Kidney capillary endothelial cell (primary cell): ENCODE data around the gene ZNF578.
"Not testable (repeated sequence)": the region's sequence is repeated elsewhere in the genome, so short reads cannot be mapped to it uniquely, and the experiment has no call there.

ENCODE experiments used
- DNase-seq: peaks from one replicate; pipeline ENCODE4 v3.0.0-alpha.2; 2018; ENCODE audit warnings: low spot score

The ZNF578 gene

GRCh38 chr19:52453324-52454094 is at the start of gene ZNF578:
ZNF578 (plus strand) TSS chr19:52453553; CDS start chr19:52501846, 48,293 bp downstream.
- DNase-seq, result peak; percentile 66

GRCh38 chr19:52410276-52410675 is 43.1 kb upstream of the ZNF578 start:
- DNase-seq, result no peak

DNA sequence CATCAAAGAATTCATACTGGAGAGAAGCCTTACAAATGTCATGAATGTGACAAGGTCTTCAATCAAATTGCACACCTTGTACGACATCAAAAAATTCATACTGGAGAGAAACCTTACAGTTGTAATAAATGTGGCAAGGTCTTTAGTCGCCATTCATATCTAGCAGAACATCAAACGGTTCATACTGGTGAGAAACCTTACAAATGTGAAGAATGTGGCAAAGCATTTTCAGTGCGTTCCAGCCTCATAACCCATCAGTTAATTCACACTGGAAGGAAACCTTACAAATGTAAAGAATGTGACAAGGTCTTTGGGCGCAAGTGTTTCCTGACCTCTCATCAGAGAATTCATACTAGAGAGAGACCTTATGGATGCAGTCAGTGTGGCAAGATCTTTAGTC is 37.6 kb upstream of the ZNF578 start:
- DNase-seq, result no peak

- DNase-seq, result no peak
Measured at GRCh38 chr19:52428937-52429336, 24.4 kb upstream of the ZNF578 start, which contains the start of gene ZNF534. ZNF534 (plus strand) TSS chr19:52429148; CDS start chr19:52431475, 2,327 bp downstream.

GRCh38 chr19:52442179-52442578 is 11.2 kb upstream of the ZNF578 start:
- no peak for DNase-seq

GRCh38 chr19:52444506-52444905 is 8.8 kb upstream of the ZNF578 start:
- DNase-seq, result no peak

DNA sequence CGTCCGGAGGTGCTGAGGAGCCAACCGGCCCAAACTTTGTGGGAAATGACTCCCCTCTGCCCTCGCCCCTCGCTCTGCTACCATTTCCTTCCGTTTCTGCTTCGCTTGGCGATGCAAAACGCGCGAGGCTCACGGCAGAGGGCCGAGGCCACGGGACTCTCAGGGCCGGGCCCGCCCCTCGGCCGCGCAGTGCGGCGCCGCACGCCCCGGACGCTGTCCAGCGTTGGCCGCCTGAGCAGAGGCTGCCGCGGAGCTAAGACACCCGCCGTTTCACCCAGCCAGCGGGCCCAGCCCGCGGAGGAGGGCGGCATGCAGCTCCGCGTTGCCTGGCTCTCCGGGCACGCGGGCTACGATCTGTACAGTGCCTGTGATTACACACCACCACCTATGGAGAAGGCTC is 2.1 kb upstream of the ZNF578 start:
- no peak for DNase-seq

DNA sequence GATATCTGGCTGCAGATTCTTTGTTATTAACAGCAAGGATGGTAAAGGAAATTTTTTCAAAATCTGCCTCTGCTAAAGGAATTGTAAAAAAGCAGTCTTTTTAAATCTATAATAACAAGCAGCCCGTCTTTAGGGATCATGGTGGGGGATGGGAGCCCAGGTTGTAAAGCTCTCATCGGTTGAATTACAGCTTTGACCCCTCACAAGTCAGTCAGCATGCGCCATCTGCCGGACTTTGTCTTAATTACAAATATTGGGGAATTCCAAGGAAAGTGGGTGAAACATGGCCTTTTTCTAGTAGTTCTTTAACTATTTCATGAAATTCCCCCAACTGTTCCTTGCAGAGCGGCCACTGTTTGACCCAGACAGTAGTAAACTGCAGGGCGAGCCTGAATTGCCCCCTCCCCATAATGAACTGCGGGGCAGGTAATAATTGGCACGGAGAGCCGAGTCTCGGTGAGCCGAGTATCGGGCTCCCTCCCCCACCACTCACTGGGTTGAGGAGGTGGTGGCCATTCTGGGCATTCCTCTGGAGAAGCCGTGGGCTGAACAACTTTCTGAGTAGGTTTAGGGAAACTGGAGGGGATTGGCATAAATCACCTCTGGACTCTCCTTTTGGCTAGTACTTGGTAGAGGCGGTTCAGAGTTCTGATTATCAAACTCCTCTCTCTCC is 11.6 kb downstream of the ZNF578 start:
- no peak for DNase-seq

- no peak for DNase-seq
Measured at GRCh38 chr19:52473655-52474350, 20.4 kb downstream of the ZNF578 start.

DNA sequence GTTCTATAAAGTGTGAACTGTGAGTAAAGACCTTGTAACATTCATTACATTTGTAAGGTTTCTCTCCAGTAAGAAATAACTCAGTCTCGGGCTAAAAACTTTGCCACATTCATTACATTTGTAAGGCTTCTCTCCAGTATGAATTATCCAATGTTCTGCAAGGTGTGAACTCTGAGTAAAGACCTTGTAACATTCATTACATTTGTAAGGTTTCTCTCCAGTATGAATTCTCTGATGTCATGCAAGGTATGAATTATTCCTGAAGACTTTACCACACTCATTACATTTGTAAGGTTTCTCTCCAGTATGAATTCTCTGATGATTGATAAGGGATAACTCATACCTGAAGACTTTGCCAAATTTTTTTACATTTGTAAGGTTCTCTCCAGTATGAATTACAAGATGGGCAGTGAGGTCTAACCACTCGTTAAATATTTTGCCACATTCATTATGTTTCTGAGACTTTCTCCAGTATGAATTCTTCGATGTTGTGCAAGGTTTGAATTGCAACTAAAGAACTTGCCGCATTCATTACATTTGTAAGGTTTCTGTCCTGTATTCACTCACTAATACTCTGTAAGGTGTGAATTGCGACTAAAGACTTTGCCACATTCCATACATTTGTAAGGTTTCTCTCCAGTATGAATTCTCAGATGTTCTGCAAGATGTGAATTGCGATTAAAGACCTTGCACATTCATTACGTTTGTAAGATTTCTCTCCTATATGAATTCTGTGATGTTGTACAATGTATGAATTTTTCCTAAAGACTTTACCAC is 21.2 kb downstream of the ZNF578 start:
- no peak for DNase-seq

- not testable (repeated sequence) for DNase-seq
Measured at GRCh38 chr19:52484111-52484743, 30.9 kb downstream of the ZNF578 start.

DNA sequence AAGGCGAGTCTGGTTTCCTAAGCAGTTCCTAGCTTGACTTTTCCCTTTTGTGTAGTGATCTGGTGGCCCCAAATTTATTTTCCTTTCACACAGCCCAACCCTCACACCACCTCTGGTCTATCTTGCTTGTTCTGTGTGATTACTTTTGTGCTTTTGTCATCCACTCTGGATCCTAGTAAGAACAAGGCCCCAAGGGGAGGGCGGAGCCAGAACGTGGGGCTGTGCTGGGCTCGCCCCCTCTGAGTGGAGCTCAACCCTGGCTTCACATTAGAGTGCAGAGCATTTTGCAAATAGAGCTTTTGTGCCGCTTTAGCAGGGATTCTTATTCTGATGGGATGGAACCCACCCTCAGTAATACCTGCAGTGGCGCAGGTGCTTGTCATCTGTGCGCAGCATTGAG is 31.7 kb downstream of the ZNF578 start:
- DNase-seq, result not testable (repeated sequence)

DNA sequence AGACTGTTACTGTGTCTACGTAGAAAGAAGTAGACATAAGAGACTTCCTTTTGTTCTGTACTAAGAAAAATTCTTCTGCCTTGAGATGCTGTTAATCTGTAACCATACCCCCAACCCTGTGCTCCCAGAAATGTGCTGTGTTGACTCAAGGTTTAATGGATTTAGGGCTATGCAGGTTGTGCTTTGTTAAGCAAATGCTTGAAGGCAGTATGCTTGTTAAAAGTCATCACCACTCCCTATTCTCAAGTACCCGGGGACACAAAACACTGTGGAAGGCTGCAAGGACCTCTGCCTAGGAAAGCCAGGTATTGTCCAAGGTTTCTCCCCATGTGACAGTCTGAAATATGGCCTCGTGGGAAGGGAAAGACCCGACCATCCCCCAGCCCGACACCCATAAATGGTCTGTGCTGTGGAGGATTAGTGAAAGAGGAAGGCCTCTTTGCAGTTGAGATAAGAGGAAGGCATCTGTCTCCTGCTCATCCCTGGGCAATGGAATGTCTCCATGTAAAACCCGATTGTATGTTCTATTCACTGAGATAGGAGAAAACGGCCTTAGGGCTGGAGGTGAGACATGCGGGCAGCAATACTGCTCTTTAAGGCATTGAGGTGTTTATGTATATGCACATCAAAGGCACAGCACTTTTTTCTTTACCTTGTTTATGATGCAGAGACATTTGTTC is 32.3 kb downstream of the ZNF578 start:
- DNase-seq, result not testable (repeated sequence)

DNA sequence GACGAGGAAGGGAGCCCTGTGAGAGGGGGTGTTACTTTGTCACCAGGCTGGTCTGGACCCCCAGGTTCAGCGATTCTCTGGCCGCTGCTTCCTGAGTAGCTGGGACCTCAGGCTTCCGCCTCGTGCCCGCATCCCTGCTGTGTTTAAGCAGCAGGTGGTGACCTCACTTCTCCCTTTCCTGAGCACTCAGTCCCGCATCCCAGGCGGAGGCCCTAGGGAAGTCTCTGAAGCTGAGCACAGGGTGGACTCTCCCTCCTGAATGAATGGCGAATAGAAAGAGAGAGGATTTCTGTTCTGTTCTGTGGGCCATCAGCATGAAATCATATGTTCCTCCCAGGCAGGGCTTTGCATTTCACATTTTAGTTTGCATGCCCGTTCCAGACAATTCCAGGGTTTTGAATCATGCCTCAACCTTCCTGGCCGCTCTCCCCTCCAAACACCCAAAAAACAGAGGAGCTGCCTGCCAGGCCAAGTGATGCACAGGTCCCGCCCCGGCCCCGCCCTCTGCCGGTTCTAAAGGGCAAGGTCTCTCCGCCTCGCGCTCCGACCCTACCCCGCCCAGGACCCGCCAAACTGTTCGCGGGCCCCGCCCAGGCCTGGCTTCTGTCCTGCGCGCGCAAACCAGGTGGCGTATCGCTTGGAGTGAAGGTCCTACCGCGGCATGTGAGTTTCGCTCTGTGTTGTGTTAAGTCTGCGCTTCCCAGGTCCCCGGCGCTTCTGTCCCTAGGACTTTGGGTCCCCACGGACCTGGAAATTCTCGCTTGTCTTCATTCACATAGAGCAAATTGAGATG is 39.0 kb downstream of the ZNF578 start:
- DNase-seq, result no peak

- DNase-seq, result no peak
Measured at GRCh38 chr19:52492994-52493470, 39.7 kb downstream of the ZNF578 start.

- DNase-seq, result peak; percentile 5
Measured at GRCh38 chr19:52494518-52494917, 41.2 kb downstream of the ZNF578 start.

GRCh38 chr19:52498571-52498970 is 45.2 kb downstream of the ZNF578 start:
- DNase-seq, result no peak

GRCh38 chr19:52500474-52500873 is 47.1 kb downstream of the ZNF578 start:
- not testable (repeated sequence) for DNase-seq

- DNase-seq, result not testable (repeated sequence)
Measured at GRCh38 chr19:52500991-52501390, 47.6 kb downstream of the ZNF578 start.

DNA sequence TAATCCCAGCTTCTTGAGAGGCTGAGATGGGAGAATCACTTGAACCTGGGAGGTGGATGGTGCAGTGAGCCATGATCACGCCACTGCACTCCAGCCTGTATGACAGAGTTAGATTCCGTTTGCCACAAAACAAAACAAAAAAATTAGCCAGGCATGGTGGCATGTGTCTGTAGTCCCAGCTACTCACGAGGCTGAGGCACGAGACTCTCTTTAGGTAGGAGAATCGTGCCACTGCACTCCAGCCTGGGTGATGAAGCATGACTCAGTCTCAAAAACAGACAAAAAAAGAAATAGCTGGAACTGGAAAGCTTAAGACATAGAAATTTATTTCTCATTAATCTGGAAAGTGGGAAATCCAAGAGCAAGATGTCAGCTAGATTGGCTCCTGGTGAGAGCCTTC is 53.9 kb downstream of the ZNF578 start:
- DNase-seq, result no peak
